ENCODE data around the gene ORAI3. TPM values are rescaled to one million over a fixed set of nuclear protein-coding genes. Genes with fewer than 3 reads are reported as not detected.

ORAI3 gene
- polyA plus RNA-seq, 1 of the 3 experiments (the other 2 are of a cell fraction) = 29.0 TPM

DNA sequence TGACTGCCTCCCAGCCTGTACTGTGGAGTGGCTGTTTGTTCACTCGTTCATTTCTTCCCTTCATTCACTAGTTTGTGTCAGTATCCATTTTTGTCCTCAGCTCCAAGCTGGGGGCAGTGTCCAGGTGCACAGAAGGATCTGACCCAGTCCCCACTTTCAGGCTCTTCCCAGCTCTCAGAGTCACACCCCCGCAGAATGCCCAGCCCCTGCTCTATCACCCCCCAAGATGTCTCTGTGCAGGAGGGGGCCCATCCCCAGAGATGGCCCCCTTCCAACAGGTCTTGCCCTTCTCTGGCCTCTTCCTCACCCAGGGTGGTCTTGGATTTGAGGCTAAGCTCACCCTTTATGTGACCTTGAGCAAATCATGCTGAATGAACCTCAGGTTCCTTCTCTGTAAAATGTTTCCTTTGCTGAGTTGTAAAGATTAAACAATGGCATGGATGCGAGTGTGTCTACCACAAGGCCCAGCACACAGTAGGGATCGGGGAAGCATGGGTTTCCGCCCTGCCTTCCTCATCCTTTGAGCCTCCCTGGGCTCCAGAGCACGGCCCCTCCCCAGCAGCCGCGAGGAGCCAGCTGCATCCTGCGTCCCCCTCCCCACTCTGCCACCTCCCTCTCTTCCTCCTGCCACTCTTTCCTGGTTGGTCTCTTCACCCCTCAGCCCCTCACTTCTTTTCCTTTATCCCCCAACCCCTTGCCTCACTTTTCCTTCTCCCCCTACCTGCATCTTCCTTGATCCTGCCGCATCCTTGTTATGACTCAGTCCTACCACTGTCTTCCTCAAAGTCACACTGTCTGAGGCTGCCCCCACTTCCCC is 22.7 kb upstream of the ORAI3 start:
- POLR2A ChIA-PET = no interaction called here
- TF ChIP-seq SIN3A (IDR thresholded peaks at IDR 0.05; ENCODE audit: borderline replicate concordance, low read depth, low read length) (no peak), EZH2phosphoT487 (IDR thresholded peaks at IDR 0.05; ENCODE audit: borderline replicate concordance, low read depth) (no peak)
- TF ChIP-seq, protein P1, sequence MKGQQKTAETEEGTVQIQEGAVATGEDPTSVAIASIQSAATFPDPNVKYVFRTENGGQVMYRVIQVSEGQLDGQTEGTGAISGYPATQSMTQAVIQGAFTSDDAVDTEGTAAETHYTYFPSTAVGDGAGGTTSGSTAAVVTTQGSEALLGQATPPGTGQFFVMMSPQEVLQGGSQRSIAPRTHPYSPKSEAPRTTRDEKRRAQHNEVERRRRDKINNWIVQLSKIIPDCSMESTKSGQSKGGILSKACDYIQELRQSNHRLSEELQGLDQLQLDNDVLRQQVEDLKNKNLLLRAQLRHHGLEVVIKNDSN (IDR thresholded peaks at IDR 0.05; ENCODE audit: borderline replicate concordance, low read depth) = no peak
- TF ChIP-seq, protein P2, sequence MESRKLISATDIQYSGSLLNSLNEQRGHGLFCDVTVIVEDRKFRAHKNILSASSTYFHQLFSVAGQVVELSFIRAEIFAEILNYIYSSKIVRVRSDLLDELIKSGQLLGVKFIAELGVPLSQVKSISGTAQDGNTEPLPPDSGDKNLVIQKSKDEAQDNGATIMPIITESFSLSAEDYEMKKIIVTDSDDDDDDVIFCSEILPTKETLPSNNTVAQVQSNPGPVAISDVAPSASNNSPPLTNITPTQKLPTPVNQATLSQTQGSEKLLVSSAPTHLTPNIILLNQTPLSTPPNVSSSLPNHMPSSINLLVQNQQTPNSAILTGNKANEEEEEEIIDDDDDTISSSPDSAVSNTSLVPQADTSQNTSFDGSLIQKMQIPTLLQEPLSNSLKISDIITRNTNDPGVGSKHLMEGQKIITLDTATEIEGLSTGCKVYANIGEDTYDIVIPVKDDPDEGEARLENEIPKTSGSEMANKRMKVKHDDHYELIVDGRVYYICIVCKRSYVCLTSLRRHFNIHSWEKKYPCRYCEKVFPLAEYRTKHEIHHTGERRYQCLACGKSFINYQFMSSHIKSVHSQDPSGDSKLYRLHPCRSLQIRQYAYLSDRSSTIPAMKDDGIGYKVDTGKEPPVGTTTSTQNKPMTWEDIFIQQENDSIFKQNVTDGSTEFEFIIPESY (IDR thresholded peaks at IDR 0.05; ENCODE audit: borderline replicate concordance, low read depth) = no peak
- TF ChIP-seq, protein P3, sequence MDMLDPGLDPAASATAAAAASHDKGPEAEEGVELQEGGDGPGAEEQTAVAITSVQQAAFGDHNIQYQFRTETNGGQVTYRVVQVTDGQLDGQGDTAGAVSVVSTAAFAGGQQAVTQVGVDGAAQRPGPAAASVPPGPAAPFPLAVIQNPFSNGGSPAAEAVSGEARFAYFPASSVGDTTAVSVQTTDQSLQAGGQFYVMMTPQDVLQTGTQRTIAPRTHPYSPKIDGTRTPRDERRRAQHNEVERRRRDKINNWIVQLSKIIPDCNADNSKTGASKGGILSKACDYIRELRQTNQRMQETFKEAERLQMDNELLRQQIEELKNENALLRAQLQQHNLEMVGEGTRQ (IDR thresholded peaks at IDR 0.05; ENCODE audit: borderline replicate concordance, low read depth, low read length) = no peak
- H3K9me2 ChIP-seq = no peaks in the 10 kb centered on the region
- peaks cover 0 to 23% of the 10 kb centered on the region in 2 experiments; a peak in 1 of 4 replicates for H3K4me1 ChIP-seq (ENCODE audit: control insufficient read depth in 1 of 2, insufficient read depth in 2 of 2, low read depth in 1 of 2, low read length in 1 of 2)
- no peak overlapping the region; a peak in 1 of 4 replicates for H3K27ac ChIP-seq (ENCODE audit: low read depth in 2 of 2, low read length in 1 of 2)
- no peak overlapping the region; the same call in 1 of the 2 replicates for H3K4me2 ChIP-seq
- H3K27me3 ChIP-seq (ENCODE audit: insufficient read depth) = no peaks in the 10 kb centered on the region
- H3K4me3 ChIP-seq (ENCODE audit: low read depth in 2 of 2, low read length in 1 of 2) = no peak overlapping the region
- H3K9me3 ChIP-seq = no peaks in the 10 kb centered on the region
- no peak overlapping the region for H3K9ac ChIP-seq
- peaks cover 14% of the 10 kb centered on the region for H3K79me2 ChIP-seq (ENCODE audit: insufficient read depth)
- peaks cover 9% of the 10 kb centered on the region for H3F3A ChIP-seq (replicated peaks; ENCODE audit: insufficient read depth)
- H2AFZ ChIP-seq (ENCODE audit: low read depth) = no peak overlapping the region
- CTCF ChIA-PET = interaction anchor here (0.6 to 4.6 kb wide), 10 partner anchors 10 to 81 kb away, joined by 3 to 39 read pairs (median 4); no protein-coding TSS in a partner anchor
- DNase-seq = no peak
- peaks cover 13 to 45% of the 10 kb centered on the region in 2 experiments for H3K36me3 ChIP-seq (replicated peaks in 1 of 2; ENCODE audit: control insufficient read depth in 1 of 2, insufficient read depth in 2 of 2, low read length in 1 of 2)
- H4K20me1 ChIP-seq (ENCODE audit: insufficient read depth) = no peaks in the 10 kb centered on the region
- WGBS (ENCODE audit: low lambda C conversion rate) = 77% methylated on average over 10 of the region's 10 CpGs

DNA sequence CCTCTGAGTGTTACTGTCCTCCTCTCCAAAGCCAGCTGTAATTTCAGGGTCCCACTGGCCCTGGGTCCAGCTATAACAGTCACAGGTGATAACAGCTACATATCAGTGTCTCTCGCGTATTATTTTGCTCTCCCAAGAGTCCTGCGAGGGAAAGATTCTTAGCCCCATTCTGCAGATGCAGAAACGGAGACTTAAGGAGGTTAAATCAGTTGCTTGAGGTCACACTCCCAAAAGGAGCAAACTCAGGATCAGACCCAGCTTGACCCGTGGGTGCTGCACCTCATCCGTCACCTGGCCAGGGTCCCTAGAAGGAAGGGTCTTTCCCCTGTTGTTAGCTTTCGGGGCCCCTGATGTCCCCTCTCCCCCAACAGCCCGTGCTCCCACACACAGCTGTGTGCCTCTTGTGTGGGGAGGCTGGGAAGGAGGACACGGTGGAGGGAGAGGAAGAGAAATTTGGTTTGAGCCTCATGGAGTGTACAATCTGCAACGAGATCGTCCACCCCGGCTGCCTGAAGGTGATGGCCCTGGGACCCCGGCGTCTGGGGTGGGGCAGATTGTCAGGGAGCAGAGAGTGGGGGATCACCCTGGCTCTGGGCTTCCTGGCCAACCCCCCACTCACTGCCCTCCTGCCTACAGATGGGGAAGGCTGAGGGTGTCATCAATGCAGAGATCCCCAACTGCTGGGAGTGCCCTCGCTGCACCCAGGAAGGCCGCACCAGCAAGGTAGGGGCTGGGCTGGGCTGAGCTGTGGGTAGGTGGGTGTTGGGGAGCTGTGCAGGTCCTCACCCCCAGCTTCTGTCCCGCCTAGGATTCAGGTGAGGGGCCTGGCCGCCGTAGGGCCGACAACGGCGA is 21.7 kb upstream of the ORAI3 start:
- H3K36me3 ChIP-seq (replicated peaks in 1 of 2; ENCODE audit: control insufficient read depth in 1 of 2, insufficient read depth in 2 of 2, low read length in 1 of 2) = peaks cover 22 to 51% of the 10 kb centered on the region in 2 experiments
- peaks cover 1% of the 10 kb centered on the region for H3F3A ChIP-seq (replicated peaks; ENCODE audit: insufficient read depth)
- no peak overlapping the region; a peak in 2 of 4 replicates for H3K4me3 ChIP-seq (ENCODE audit: low read depth in 2 of 2, low read length in 1 of 2)
- H3K4me2 ChIP-seq = peak overlapping the region; percentile 41; the same call in 1 of the 2 replicates
- H3K9me3 ChIP-seq = no peaks in the 10 kb centered on the region
- 94% methylated on average over 7 of the region's 22 CpGs for WGBS (ENCODE audit: low lambda C conversion rate)
- ChIA-PET CTCF (interaction anchor here (0.6 to 4.6 kb wide), 5 partner anchors 15 to 82 kb away, joined by 3 to 39 read pairs (median 10); no protein-coding TSS in a partner anchor), POLR2A (interaction anchor here (1.0 to 1.2 kb wide), 3 partner anchors 15 to 190 kb away, joined by 3 to 4 read pairs (median 4); partner anchors contain the start of gene KAT8)
- H2AFZ ChIP-seq (ENCODE audit: low read depth) = no peak overlapping the region
- H3K79me2 ChIP-seq (ENCODE audit: insufficient read depth) = peaks cover 14% of the 10 kb centered on the region
- TF ChIP-seq, protein P4, sequence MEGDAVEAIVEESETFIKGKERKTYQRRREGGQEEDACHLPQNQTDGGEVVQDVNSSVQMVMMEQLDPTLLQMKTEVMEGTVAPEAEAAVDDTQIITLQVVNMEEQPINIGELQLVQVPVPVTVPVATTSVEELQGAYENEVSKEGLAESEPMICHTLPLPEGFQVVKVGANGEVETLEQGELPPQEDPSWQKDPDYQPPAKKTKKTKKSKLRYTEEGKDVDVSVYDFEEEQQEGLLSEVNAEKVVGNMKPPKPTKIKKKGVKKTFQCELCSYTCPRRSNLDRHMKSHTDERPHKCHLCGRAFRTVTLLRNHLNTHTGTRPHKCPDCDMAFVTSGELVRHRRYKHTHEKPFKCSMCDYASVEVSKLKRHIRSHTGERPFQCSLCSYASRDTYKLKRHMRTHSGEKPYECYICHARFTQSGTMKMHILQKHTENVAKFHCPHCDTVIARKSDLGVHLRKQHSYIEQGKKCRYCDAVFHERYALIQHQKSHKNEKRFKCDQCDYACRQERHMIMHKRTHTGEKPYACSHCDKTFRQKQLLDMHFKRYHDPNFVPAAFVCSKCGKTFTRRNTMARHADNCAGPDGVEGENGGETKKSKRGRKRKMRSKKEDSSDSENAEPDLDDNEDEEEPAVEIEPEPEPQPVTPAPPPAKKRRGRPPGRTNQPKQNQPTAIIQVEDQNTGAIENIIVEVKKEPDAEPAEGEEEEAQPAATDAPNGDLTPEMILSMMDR (IDR thresholded peaks at IDR 0.05) = no peak
- TF ChIP-seq GABPA (IDR thresholded peaks at IDR 0.05; ENCODE audit: low read depth) (no peak), RXRA (IDR thresholded peaks at IDR 0.05; ENCODE audit: borderline replicate concordance, low read depth) (no peak), MEF2A (IDR thresholded peaks at IDR 0.05; ENCODE audit: borderline replicate concordance, low read depth) (no peak), FOXM1 (IDR thresholded peaks at IDR 0.05; ENCODE audit: low read depth) (no peak), RCOR1 (IDR thresholded peaks at IDR 0.05; ENCODE audit: low read length) (no peak), EZH2phosphoT487 (IDR thresholded peaks at IDR 0.05; ENCODE audit: borderline replicate concordance, low read depth) (no peak), JUND (IDR thresholded peaks at IDR 0.05) (no peak), RAD21 (IDR thresholded peaks at IDR 0.05; ENCODE audit: low read length) (no peak), EP300 (IDR thresholded peaks at IDR 0.05; ENCODE audit: borderline replicate concordance in 1 of 2, low read depth in 1 of 2, low read length in 1 of 2) (no peak)
- TF ChIP-seq, protein P3 (IDR thresholded peaks at IDR 0.05; ENCODE audit: borderline replicate concordance, low read depth, low read length) = no peak
- H3K4me1 ChIP-seq (ENCODE audit: control insufficient read depth in 1 of 2, insufficient read depth in 2 of 2, low read depth in 1 of 2, low read length in 1 of 2) = peaks cover 0 to 23% of the 10 kb centered on the region in 2 experiments; a peak in 1 of 4 replicates
- no peak overlapping the region for H3K9ac ChIP-seq
- no peaks in the 10 kb centered on the region for H4K20me1 ChIP-seq (ENCODE audit: insufficient read depth)
- no peak overlapping the region for H3K27ac ChIP-seq (ENCODE audit: low read depth in 2 of 2, low read length in 1 of 2)
- no peaks in the 10 kb centered on the region for H3K27me3 ChIP-seq (ENCODE audit: insufficient read depth)
- H3K9me2 ChIP-seq = no peaks in the 10 kb centered on the region
- DNase-seq = no peak
